Activated CD4-positive, alpha-beta T cell treated with anti-CD3 and anti-CD28 coated beads for 36 hours (primary cell): ENCODE data around the gene C12orf75. TPM values are rescaled to one million over a fixed set of nuclear protein-coding genes. Genes with fewer than 3 reads are reported as not detected.
"Not testable (repeated sequence)": the region's sequence is repeated elsewhere in the genome, so short reads cannot be mapped to it uniquely, and the experiment has no call there.

Experiments
- ATAC-seq: fragments of 200-7000 bp; cut with Tn5 transposase; one replicate; pipeline ENCODE4 v1.10.0; 2021; ENCODE audit warnings: mild to moderate bottlenecking, moderate library complexity
- CTCF ChIA-PET: fragments of 350-600 bp; sonication (Branson Sonifier 250); formaldehyde crosslinking; loops from one replicate; lab custom pipeline; 2021; ENCODE audit warnings: antibody characterized with exemption; lab: Charles Lee
- POLR2A ChIA-PET: fragments of 350-600 bp; sonication (Branson Sonifier 250); formaldehyde crosslinking; loops from one replicate; lab custom pipeline; 2021; ENCODE audit warnings: antibody characterized with exemption, inconsistent platforms; lab: Charles Lee
- DNase-seq: peaks from one replicate; pipeline ENCODE4 v3.0.0-alpha.2; 2020
- H3K27ac Mint-ChIP-seq: one replicate; pipeline ENCODE4 v1.8.0; 2021; ENCODE audit warnings: mixed read lengths
- H3K27me3 Mint-ChIP-seq: one replicate; pipeline ENCODE4 v1.8.0; 2021; ENCODE audit warnings: mixed read lengths
- H3K36me3 Mint-ChIP-seq: one replicate; pipeline ENCODE4 v1.8.0; 2021; ENCODE audit warnings: low read depth, mixed read lengths
- H3K4me1 Mint-ChIP-seq: one replicate; pipeline ENCODE4 v1.8.0; 2021; ENCODE audit warnings: mixed read lengths
- H3K4me3 Mint-ChIP-seq: one replicate; pipeline ENCODE4 v1.8.0; 2021; ENCODE audit warnings: mild to moderate bottlenecking, moderate library complexity, mixed read lengths
- H3K9me3 Mint-ChIP-seq: one replicate; pipeline ENCODE4 v1.8.0; 2021; ENCODE audit warnings: low read depth, mixed read lengths
- intact Hi-C, 2 experiments: fragments of 100-400 bp; cut with DNase I in 1 of 2; cut with micrococcal nuclease in 1 of 2; formaldehyde crosslinking; loops; one replicate each; pipeline versions ENCODE4 v1.14.2 to v1.15.1; 2022 to 2024; cut with DNase I, micrococcal nuclease
- total RNA-seq, 2 experiments: library from RNA; stranded (reverse); gene quantifications; one replicate each; pipeline ENCODE4 v1.2.3, GENCODE V29; 2021

C12orf75 gene
- total RNA-seq, 2 experiments from 2014 or later: 53.8 to 59.9 TPM

DNA sequence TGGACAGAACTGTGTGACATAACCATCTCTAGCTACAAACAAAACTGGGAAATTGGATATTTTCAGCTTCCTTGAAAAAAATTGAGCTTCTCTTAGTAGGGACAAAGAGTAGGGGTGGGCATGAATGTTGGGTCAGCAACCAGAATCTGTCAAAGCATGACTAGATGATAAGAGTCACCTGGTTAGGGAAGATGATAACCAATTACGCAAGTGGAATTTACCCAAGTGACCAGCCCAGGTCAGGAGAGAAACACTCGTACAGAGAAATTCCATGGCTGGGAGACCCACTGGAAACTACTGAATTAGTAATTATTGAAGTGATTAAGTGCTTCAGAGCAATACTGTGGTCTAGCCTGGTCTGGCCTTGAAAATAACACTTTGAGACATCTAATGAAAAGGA lies 36.3 kb upstream of the C12orf75 start:
- DNase-seq (no peak), ATAC-seq (no peak)
- intact Hi-C loops: no loop called here
- Mint-ChIP-seq H3K27me3 (no peaks in the 10 kb centered on the region), H3K4me3 (no peak overlapping the region), H3K9me3 (peaks cover 9% of the 10 kb centered on the region), H3K27ac (no peak overlapping the region), H3K36me3 (no peaks in the 10 kb centered on the region), H3K4me1 (no peaks in the 10 kb centered on the region)
- ChIA-PET CTCF (interaction anchor here (1.6 kb wide), 1 partner anchor 226 kb away, joined by 3 read pairs; no protein-coding TSS in a partner anchor), POLR2A (no interaction called here)

DNA sequence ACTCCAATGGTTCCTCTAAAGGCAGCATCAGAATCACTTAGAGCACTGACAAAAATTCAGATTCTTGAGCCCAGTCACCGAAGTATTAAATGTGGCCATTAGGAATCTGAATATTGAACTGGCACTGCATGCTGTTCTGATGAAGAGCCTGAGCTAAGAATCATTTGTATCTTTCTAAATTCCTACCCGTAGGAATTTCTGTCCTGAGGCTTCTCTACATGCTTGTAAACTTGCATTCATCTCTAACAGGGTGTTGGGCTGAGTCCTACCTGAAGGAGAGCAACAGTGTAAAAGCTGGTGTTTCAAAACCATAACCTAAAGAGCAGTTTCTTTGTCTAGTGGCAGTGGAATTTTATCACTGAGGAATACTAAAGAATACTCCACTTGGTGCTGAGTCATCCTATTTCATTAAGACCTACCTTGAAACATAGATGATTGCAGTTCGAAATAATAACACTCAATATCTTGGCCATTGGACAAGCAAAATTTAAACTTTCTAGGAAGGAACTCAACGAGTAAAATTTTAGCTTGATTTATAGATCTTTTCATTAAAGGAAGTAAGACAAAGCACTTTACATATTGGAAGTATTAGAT lies 35.5 kb upstream of the C12orf75 start:
- Mint-ChIP-seq H3K4me3 (no peak overlapping the region), H3K27ac (no peak overlapping the region), H3K27me3 (no peaks in the 10 kb centered on the region), H3K9me3 (peaks cover 15% of the 10 kb centered on the region), H3K4me1 (no peaks in the 10 kb centered on the region), H3K36me3 (peaks cover 2% of the 10 kb centered on the region)
- POLR2A ChIA-PET: no interaction called here
- intact Hi-C loops: no loop called here
- CTCF ChIA-PET: interaction anchor here (0.6 to 0.8 kb wide), 2 partner anchors 37 to 63 kb away, joined by 3 read pairs; no protein-coding TSS in a partner anchor
- ATAC-seq (no peak), DNase-seq (no peak)

DNA sequence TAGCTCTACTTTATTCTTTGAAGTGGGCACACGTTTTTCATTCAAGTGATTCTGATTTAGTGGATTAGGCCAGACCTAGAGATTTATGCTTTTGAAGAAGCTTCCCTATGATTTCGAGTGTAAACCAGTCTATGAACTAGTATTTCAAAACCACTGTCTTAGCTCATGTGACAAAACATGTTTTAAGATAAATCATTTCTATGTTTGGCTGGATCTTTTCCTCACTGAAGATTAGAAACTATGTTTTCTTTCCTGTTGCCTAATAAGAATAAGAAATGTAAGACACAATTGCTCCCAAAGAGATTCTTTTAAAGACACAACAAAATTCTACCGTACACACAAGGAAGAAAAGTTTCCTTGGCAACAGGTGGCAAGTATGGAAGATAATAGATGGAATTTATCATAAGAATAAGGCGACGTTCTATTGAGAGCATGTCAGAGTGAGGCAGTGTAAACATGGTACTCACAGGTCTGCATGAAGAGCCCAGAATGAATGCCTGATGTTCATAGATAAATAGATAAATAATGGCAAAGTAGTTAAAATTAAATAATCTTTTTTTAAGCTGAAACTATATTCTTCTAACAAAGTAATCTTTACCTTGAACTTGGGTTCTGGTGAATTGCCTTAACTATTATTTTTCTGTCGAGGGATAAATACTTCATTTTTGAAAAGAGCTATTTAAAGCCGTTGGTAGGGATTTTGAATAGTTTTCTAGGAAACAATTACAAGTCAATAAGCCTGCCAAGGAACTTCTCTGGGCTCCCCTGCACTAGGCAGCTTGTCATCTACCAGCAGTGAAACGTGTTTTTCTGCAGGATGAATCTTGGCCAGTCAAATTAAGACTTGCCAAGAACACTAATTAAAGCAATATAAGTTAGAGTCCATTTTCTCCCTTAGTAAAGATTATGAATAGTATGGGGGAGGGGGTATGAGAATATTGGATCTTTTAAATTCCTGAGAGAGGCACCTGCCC lies 34.1 kb upstream of the C12orf75 start:
- POLR2A ChIA-PET: no interaction called here
- peaks cover 22% of the 10 kb centered on the region for H3K9me3 Mint-ChIP-seq
- CTCF ChIA-PET: interaction anchor here (1.0 kb wide), 2 partner anchors 26 to 35 kb away, joined by 3 read pairs; no protein-coding TSS in a partner anchor

DNA sequence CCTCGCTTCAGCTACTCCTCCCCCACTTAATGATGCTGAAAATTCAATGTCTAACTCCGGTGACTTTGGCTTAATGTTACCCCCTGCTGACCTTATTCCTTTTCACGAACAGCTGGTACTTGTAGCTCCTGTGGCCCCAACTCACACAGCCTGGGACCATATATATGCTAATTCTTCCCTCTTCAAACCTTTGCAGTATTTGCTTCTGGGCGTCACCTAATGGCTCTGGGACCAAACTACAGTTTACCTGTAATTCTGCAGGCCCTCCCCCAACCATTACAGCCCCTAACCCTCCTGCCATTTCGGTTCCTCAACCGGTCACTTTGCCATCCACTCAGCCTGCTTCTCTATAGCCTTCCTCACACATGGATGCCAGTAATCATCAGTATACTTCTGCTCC lies 29.6 kb upstream of the C12orf75 start:
- peaks cover 24% of the 10 kb centered on the region for H3K9me3 Mint-ChIP-seq
- H3K4me3 Mint-ChIP-seq: no peak overlapping the region
- peaks cover 2% of the 10 kb centered on the region for H3K36me3 Mint-ChIP-seq
- H3K4me1 Mint-ChIP-seq: no peaks in the 10 kb centered on the region
- ATAC-seq (no peak), DNase-seq (no peak)
- ChIA-PET CTCF (no interaction called here), POLR2A (no interaction called here)
- no peak overlapping the region for H3K27ac Mint-ChIP-seq
- H3K27me3 Mint-ChIP-seq: no peaks in the 10 kb centered on the region
- intact Hi-C loops: no loop called here

More for the DNA sequence above, 34.1 kb upstream of the C12orf75 start:
- no peak overlapping the region for H3K4me3 Mint-ChIP-seq
- peaks cover 2% of the 10 kb centered on the region for H3K36me3 Mint-ChIP-seq
- no peaks in the 10 kb centered on the region for H3K4me1 Mint-ChIP-seq
- no peak for ATAC-seq
- intact Hi-C loops: no loop called here
- no peak for DNase-seq
- H3K27me3 Mint-ChIP-seq: no peaks in the 10 kb centered on the region
- H3K27ac Mint-ChIP-seq: no peak overlapping the region

DNA sequence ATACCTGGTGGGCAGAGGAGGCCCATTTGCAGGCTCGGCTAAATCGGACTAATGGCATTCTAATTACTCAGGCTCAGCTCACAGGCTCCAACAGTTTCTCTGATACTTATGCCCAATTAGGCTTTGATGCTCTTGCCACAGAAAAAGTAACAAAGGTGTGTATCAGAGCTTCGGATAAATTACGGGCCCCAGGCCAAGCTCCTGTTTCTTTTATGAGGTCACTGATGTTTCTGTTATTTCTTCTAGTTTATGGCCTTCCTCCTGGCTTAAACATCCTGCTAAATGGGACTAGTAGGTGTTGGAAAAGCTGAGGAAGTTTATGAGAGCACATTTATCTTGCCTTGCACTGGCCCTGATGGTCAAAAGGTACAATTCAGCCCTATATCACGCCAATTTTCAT lies 28.8 kb upstream of the C12orf75 start:
- DNase-seq (no peak), ATAC-seq (no peak)
- ChIA-PET POLR2A (no interaction called here), CTCF (no interaction called here)
- Mint-ChIP-seq H3K27me3 (no peaks in the 10 kb centered on the region), H3K36me3 (peaks cover 2% of the 10 kb centered on the region), H3K27ac (no peak overlapping the region), H3K9me3 (peaks cover 24% of the 10 kb centered on the region), H3K4me3 (no peak overlapping the region), H3K4me1 (no peaks in the 10 kb centered on the region)
- intact Hi-C loops: no loop called here

DNA sequence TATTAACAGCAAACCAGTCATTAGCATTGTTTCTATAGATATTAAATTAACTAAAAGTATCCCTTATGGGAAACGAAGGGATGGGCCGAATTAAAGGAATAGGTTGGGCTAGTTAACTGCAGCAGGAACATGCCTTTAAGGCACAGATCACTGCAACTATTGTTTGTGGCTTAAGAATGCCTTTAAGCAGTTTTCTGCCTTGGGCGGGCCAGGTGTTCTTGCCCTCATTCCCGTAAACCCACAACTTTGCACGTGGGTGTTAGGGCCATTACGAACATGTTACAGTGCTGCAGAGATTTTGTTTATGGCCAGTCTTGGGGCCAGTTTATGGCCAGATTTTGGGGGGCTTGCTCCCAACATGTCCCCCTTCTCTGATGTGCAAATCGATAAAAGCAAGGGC lies 27.5 kb upstream of the C12orf75 start:
- H3K27me3 Mint-ChIP-seq, H3K4me3 Mint-ChIP-seq, DNase-seq, H3K27ac Mint-ChIP-seq, H3K36me3 Mint-ChIP-seq, intact Hi-C loops, POLR2A ChIA-PET, ATAC-seq, H3K4me1 Mint-ChIP-seq: not testable (repeated sequence)
- CTCF ChIA-PET: interaction anchor here (0.7 kb wide), 1 partner anchor 24 kb away, joined by 3 read pairs; no protein-coding TSS in a partner anchor
- peaks cover 20% of the 10 kb centered on the region for H3K9me3 Mint-ChIP-seq

DNA sequence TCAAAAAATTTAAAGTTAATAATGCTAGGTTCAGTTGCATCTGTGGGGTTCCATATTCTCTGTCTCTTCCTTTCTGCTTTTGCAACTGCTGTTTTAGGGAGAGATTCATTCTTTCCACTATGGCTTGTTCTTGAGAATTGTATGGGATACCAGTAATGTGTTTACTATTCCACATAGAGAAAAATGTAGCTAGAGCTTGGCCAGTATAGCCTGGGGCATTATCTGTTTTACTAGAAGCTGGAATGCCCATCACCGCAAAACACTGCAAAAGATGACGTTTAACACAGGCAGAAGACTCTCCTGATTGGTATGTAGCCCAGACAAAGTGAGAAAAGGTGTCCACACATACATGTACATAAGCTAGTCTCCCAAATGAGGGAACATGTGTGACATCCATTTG lies 25.9 kb upstream of the C12orf75 start:
- DNase-seq, H3K36me3 Mint-ChIP-seq, POLR2A ChIA-PET, H3K4me1 Mint-ChIP-seq, H3K27me3 Mint-ChIP-seq, ATAC-seq, H3K4me3 Mint-ChIP-seq, intact Hi-C loops, H3K27ac Mint-ChIP-seq: not testable (repeated sequence)
- CTCF ChIA-PET: interaction anchor here (0.8 to 0.9 kb wide), 2 partner anchors 16 to 88 kb away, joined by 3 read pairs; no protein-coding TSS in a partner anchor
- H3K9me3 Mint-ChIP-seq: peaks cover 13% of the 10 kb centered on the region

DNA sequence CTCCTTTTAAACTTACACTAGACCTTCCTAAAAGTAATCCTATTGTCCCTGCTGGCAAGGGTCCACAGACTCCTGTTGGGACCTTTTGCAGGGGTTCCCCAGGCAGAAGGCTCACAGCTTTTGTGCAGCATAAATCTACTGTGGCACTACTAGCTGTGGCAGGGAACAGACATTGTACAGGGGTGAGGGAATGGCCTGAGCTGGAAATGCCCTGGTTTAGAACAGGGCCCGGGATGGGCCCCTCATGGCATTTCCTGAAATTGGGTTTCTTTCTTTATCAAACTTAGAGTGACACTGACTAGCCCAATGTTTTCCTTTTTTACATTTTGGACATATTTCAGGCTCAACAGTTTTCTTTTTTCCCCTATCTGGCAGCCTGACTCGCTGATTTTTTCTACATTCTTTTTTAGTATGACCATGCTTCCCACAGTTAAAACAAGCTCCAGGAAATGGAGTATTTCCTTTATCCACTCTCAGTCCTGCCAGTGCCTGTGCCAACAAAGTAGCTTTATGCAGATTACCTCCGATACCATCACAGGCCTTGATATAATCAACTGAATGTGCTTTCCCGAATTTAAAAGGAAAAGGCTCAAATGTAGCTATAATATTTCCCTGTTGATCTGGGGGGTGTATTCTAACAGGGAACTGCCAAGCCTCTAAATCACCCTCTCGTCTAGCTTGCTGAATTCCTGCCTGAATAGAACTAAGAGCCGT lies 22.7 kb upstream of the C12orf75 start:
- CTCF ChIA-PET: interaction anchor here (0.7 to 0.9 kb wide), 2 partner anchors 73 to 1515 kb away, joined by 3 read pairs; no protein-coding TSS in a partner anchor
- ATAC-seq, H3K36me3 Mint-ChIP-seq, H3K4me3 Mint-ChIP-seq, H3K27me3 Mint-ChIP-seq, intact Hi-C loops, DNase-seq, H3K27ac Mint-ChIP-seq, POLR2A ChIA-PET, H3K9me3 Mint-ChIP-seq, H3K4me1 Mint-ChIP-seq: not testable (repeated sequence)

DNA sequence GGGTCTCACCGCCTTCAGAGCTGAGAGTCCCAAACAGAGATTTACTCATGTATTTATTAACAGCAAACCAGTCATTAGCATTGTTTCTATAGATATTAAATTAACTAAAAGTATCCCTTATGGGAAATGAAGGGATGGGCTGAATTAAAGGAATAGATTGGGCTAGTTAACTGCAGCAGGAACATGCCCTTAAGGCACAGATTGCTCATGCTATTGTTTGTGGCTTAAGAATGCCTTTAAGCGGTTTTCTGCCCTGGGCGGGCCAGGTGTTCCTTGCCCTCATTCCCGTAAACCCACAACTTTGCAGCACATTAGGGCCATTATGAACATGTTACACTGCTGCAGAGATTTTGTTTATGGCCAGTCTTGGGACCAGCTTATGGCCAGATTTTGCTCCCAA lies 21.7 kb upstream of the C12orf75 start:
- H3K4me1 Mint-ChIP-seq, H3K27me3 Mint-ChIP-seq, H3K27ac Mint-ChIP-seq, H3K4me3 Mint-ChIP-seq, H3K36me3 Mint-ChIP-seq, DNase-seq, ATAC-seq, intact Hi-C loops, POLR2A ChIA-PET, H3K9me3 Mint-ChIP-seq: not testable (repeated sequence)
- CTCF ChIA-PET: interaction anchor here (0.6 kb wide), 1 partner anchor 256 kb away, joined by 5 read pairs; no protein-coding TSS in a partner anchor

DNA sequence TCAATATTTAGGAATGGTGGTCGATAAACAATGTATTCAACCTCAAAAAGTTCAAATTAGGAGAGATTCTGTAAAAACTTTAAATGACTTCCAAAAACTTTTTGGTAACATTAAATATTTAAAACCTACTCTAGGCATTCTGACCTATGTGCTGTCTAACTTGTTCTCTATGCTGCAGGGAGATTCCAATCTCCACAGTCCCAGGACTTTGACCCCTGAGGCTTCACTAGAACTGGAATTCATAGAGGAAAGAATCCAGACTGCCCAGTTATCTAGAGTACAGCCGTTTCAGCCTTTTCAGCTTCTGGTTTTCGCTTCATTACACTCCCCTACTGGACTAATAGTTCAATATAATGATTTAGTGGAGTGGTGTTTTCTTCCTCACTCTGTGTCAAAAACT lies 21.1 kb upstream of the C12orf75 start:
- ATAC-seq, H3K36me3 Mint-ChIP-seq, H3K27me3 Mint-ChIP-seq, POLR2A ChIA-PET, H3K27ac Mint-ChIP-seq, CTCF ChIA-PET, DNase-seq, intact Hi-C loops, H3K4me1 Mint-ChIP-seq, H3K4me3 Mint-ChIP-seq: not testable (repeated sequence)
- H3K9me3 Mint-ChIP-seq: peaks cover 15% of the 10 kb centered on the region

DNA sequence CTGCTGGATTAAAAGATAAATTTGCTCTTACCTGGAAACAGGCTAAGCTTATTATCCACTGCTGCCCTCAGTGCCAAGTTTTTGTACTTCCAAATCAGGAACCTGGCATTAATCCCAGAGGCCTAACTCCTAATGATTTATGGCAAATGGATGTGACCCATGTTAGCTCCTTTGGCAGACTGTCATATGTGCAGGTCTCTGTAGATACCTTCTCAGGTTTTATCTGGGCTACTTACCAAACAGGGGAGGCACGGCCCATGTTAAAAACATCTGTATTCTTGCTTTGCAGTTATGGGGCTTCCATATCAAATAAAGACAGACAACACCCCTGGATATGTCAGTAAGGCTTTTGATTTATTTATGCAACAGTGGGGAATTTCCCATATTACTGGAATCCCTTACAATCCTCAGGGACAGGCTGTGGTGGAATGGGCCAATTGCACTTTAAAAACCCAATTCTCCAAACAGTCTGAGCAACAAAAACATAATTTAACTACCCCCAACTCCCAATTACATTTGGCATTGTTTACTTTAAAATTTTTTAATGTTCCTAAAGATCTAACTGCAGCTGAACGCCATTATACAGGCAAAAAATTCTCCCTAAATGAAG lies 19.9 kb upstream of the C12orf75 start:
- ATAC-seq, H3K36me3 Mint-ChIP-seq, H3K4me1 Mint-ChIP-seq, intact Hi-C loops, POLR2A ChIA-PET, H3K4me3 Mint-ChIP-seq, H3K27ac Mint-ChIP-seq, DNase-seq, CTCF ChIA-PET, H3K27me3 Mint-ChIP-seq: not testable (repeated sequence)
- H3K9me3 Mint-ChIP-seq: peaks cover 15% of the 10 kb centered on the region
